HEK293 (cell line): Measurements from ENCODE around the gene PLK3.

Experiments used
- CTCF ChIA-PET: fragments of 350-600 bp; formaldehyde crosslinking; extraction: SDS; loops from one replicate; lab custom pipeline; 2021; ENCODE audit warnings: antibody characterized with exemption; lab: Yijun Ruan, JAX
- POLR2A ChIA-PET: fragments of 300-600 bp; formaldehyde crosslinking; extraction: SDS; loops from one replicate; lab custom pipeline; 2020; ENCODE audit warnings: antibody characterized with exemption, inconsistent platforms; lab: Yijun Ruan, JAX
- H3K27ac ChIP-seq: fragments of 200-500 bp; sonication (Bioruptor generic); 2 replicates; pipeline ENCODE4 v1.5.1; 2014; ENCODE audit warnings: low read depth, low read length, control low read depth, inconsistent platforms; ENCODE audit errors: extremely low read depth
- H3K36me3 ChIP-seq, 2 experiments: fragments of 200-500 bp in 1 of 2; sonication (Bioruptor generic) in 1 of 2; 1 replicate in 1 of 2; 2 replicates in 1 of 2; pipeline ENCODE4 v1.5.1; 2014 to 2017; ENCODE audit warnings: inconsistent platforms in 2 of 2, low read length in 2 of 2; ENCODE audit not compliant: control insufficient read depth in 2 of 2, insufficient read depth in 1 of 2
- H3K4me1 ChIP-seq: fragments of 200-500 bp; sonication (Bioruptor generic); 2 replicates; pipeline ENCODE4 v1.5.1; 2014; ENCODE audit warnings: mild to moderate bottlenecking, low read length, inconsistent platforms; ENCODE audit not compliant: control insufficient read depth, insufficient read depth
- H3K4me3 ChIP-seq: 2 replicates; pipeline ENCODE4 v1.5.1; 2011; ENCODE audit warnings: low read depth, mild to moderate bottlenecking, control low read depth, low read length, moderate library complexity
- H3K9me3 ChIP-seq: fragments of 200-500 bp; sonication (Bioruptor generic); 2 replicates; pipeline ENCODE4 v1.5.1; 2014; ENCODE audit warnings: low read depth, low read length, inconsistent platforms; ENCODE audit not compliant: control insufficient read depth, insufficient read depth
- REST ChIP-seq: fragments of 450-650 bp; formaldehyde crosslinking; IDR thresholded peaks from 2 replicates; pipeline ENCODE4 v1.5.1; 2016; ENCODE audit warnings: missing biosample characterization, missing genetic modification characterization
- YY2 ChIP-seq: fragments of 450-650 bp; formaldehyde crosslinking; IDR thresholded peaks from 2 replicates; pipeline ENCODE4 v1.5.1; 2016; ENCODE audit warnings: missing biosample characterization, missing genetic modification characterization
- ZNF155 ChIP-seq: fragments of 450-650 bp; formaldehyde crosslinking; IDR thresholded peaks from 2 replicates; pipeline ENCODE4 v1.5.1; 2016; ENCODE audit warnings: missing biosample characterization, missing genetic modification characterization
- ZNF19 ChIP-seq: fragments of 450-650 bp; formaldehyde crosslinking; IDR thresholded peaks from 2 replicates; pipeline ENCODE4; 2016; ENCODE audit warnings: missing biosample characterization, missing genetic modification characterization, low read depth
- ZNF214 ChIP-seq: fragments of 450-650 bp; formaldehyde crosslinking; IDR thresholded peaks from 2 replicates; pipeline ENCODE4 v1.5.1; 2017; ENCODE audit warnings: missing biosample characterization, mild to moderate bottlenecking, missing genetic modification characterization, borderline replicate concordance
- ZNF223 ChIP-seq: fragments of 450-650 bp; formaldehyde crosslinking; IDR thresholded peaks from 2 replicates; pipeline ENCODE4 v1.5.1; 2016; ENCODE audit warnings: missing biosample characterization, missing genetic modification characterization
- ZNF324 ChIP-seq: fragments of 450-650 bp; formaldehyde crosslinking; IDR thresholded peaks from 2 replicates; pipeline ENCODE4 v1.5.1; 2016; ENCODE audit warnings: missing biosample characterization, missing genetic modification characterization
- ZNF530 ChIP-seq: fragments of 450-650 bp; formaldehyde crosslinking; IDR thresholded peaks from 2 replicates; pipeline ENCODE4 v1.5.1; 2016; ENCODE audit warnings: low read depth, missing biosample characterization, missing genetic modification characterization
- ZNF549 ChIP-seq: fragments of 450-650 bp; IDR thresholded peaks from 2 replicates; pipeline ENCODE4 v1.5.1; 2018; ENCODE audit warnings: missing biosample characterization, missing genetic modification characterization, mild to moderate bottlenecking, inconsistent platforms, moderate library complexity
- ZNF76 ChIP-seq: fragments of 450-650 bp; formaldehyde crosslinking; IDR thresholded peaks from 2 replicates; pipeline ENCODE4; 2016; ENCODE audit warnings: low read depth, missing biosample characterization, missing genetic modification characterization, borderline replicate concordance
- ZNF777 ChIP-seq: fragments of 450-650 bp; formaldehyde crosslinking; IDR thresholded peaks from 2 replicates; pipeline ENCODE4 v1.5.1; 2017; ENCODE audit warnings: missing biosample characterization, missing genetic modification characterization, borderline replicate concordance
- TF ChIP-seq, protein P1 (sequence below): fragments of 450-650 bp; formaldehyde crosslinking; IDR thresholded peaks from 2 replicates; pipeline ENCODE4 v1.5.1; 2016; ENCODE audit warnings: missing biosample characterization, missing genetic modification characterization
- TF ChIP-seq, protein P2 (sequence below): fragments of 450-650 bp; formaldehyde crosslinking; IDR thresholded peaks from 2 replicates; pipeline ENCODE4 v1.5.1; 2016; ENCODE audit warnings: missing biosample characterization, missing genetic modification characterization
- TF ChIP-seq, protein P3 (sequence below): fragments of 450-650 bp; formaldehyde crosslinking; IDR thresholded peaks from 2 replicates; pipeline ENCODE4 v1.5.1; 2016; ENCODE audit warnings: missing biosample characterization, missing genetic modification characterization

PLK3 gene

DNA sequence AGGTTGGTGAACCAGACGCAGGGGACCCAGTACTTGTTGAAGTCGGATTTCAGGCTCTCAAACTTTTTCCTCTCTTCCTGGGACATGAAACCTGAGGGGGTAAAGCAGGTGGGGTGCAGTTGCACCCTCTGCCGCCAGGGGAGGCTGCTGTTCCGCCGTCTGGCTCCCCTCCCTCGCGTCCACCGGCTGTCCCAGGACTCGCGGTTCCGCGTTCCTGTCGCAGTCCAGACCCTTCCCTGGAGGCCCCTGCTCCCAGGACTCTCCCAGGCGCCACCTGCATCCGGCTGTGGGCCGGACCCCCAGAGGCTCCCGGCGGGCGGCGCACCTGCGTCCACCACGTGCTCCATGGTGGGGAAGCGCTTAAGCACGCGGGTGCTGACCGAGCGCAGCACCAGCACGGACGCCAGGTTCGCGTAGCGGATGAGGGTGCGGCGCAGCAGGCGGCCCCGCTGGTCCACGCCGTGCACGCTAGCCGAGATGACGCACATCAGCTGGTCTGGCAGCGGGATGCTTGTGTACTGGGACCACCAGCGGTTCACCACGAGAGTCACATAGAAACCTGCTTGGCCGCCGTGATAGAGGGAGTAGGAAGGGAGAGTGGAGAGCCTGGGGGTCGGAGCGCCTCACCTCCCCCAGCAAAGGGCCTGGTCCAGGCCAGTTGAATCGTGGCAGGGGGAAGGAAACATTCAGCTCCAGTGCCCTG, 13.9 kb upstream of the PLK3 start (continued):
- TF ChIP-seq REST (tag by site-specific recombination) (peak; percentile 53), YY2 (no peak), ZNF549 (tag by site-specific recombination) (no peak), ZNF777 (peak; percentile 50; the same call in 1 of the 2 replicates)
- TF ChIP-seq, protein P1, sequence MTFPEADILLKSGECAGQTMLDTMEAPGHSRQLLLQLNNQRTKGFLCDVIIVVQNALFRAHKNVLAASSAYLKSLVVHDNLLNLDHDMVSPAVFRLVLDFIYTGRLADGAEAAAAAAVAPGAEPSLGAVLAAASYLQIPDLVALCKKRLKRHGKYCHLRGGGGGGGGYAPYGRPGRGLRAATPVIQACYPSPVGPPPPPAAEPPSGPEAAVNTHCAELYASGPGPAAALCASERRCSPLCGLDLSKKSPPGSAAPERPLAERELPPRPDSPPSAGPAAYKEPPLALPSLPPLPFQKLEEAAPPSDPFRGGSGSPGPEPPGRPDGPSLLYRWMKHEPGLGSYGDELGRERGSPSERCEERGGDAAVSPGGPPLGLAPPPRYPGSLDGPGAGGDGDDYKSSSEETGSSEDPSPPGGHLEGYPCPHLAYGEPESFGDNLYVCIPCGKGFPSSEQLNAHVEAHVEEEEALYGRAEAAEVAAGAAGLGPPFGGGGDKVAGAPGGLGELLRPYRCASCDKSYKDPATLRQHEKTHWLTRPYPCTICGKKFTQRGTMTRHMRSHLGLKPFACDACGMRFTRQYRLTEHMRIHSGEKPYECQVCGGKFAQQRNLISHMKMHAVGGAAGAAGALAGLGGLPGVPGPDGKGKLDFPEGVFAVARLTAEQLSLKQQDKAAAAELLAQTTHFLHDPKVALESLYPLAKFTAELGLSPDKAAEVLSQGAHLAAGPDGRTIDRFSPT (tag by site-specific recombination) = peak; percentile 81
- TF ChIP-seq, protein P2, sequence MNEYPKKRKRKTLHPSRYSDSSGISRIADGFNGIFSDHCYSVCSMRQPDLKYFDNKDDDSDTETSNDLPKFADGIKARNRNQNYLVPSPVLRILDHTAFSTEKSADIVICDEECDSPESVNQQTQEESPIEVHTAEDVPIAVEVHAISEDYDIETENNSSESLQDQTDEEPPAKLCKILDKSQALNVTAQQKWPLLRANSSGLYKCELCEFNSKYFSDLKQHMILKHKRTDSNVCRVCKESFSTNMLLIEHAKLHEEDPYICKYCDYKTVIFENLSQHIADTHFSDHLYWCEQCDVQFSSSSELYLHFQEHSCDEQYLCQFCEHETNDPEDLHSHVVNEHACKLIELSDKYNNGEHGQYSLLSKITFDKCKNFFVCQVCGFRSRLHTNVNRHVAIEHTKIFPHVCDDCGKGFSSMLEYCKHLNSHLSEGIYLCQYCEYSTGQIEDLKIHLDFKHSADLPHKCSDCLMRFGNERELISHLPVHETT = peak; percentile 69; the same call in 1 of the 2 replicates

- Histone ChIP-seq H3K27ac (no peak overlapping the region), H3K9me3 (no peaks in the 10 kb centered on the region), H3K4me3 (no peak overlapping the region), H3K36me3 (peaks cover 0 to 3% of the 10 kb centered on the region in 2 experiments; a peak in 1 of 3 replicates), H3K4me1 (0 out of 2 replicates have a peak, but pooled peaks cover 2% of the 10 kb centered on the region)
- TF ChIP-seq ZNF530 (tag by site-specific recombination) (no peak), ZNF214 (tag by site-specific recombination) (no peak), ZNF324 (tag by site-specific recombination) (no peak), ZNF777 (no peak), ZNF223 (tag by site-specific recombination) (no peak), ZNF76 (tag by site-specific recombination) (no peak), ZNF155 (tag by site-specific recombination) (no peak), ZNF19 (tag by site-specific recombination) (no peak)
- TF ChIP-seq, protein P3, sequence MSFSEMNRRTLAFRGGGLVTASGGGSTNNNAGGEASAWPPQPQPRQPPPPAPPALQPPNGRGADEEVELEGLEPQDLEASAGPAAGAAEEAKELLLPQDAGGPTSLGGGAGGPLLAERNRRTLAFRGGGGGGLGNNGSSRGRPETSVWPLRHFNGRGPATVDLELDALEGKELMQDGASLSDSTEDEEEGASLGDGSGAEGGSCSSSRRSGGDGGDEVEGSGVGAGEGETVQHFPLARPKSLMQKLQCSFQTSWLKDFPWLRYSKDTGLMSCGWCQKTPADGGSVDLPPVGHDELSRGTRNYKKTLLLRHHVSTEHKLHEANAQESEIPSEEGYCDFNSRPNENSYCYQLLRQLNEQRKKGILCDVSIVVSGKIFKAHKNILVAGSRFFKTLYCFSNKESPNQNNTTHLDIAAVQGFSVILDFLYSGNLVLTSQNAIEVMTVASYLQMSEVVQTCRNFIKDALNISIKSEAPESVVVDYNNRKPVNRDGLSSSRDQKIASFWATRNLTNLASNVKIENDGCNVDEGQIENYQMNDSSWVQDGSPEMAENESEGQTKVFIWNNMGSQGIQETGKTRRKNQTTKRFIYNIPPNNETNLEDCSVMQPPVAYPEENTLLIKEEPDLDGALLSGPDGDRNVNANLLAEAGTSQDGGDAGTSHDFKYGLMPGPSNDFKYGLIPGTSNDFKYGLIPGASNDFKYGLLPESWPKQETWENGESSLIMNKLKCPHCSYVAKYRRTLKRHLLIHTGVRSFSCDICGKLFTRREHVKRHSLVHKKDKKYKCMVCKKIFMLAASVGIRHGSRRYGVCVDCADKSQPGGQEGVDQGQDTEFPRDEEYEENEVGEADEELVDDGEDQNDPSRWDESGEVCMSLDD (tag by site-specific recombination) = no peak
- TF ChIP-seq, all 188 proteins: peak for 0
- ChIA-PET POLR2A (interaction anchor here (0.6 to 5.6 kb wide), 8 partner anchors 10 to 517 kb away, joined by 3 to 41 read pairs (median 4); partner anchors contain the start of genes BTBD19, HECTD3, PLK3 and RPS8), CTCF (interaction anchor here (0.7 to 2.3 kb wide), 7 partner anchors 9 to 703 kb away, joined by 3 to 11 read pairs (median 5); partner anchors contain the start of gene RPS8)
Measured at GRCh38 chr1:44786841-44787426, 13.2 kb upstream of the PLK3 start.
